ENCODE data around the gene RIC8A.

RIC8A gene

GRCh38 chr11:244376-244775 is 36.9 kb downstream of the RIC8A start:
- DNase-seq (ENCODE audit: low read depth, low spot score): no peak

DNA sequence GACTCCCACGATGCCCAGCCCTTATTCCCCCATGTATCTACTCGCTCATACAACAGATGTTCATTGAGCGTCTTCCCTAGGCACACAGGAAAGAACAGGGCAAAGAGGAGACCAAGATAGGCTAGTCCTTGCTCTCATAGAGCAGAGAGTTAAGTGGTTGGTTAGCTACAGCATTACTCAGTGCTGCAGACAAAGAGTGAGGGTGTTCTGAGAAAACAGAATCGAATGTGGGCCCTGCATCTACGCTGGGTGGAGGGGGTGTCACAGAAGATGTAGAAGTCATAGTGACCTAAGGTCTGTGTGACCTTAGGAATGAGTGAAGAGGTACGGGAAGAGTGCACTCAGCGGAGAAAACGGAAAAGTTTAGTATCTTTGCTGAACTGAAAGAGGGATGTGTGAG is 41.6 kb downstream of the RIC8A start:
- no peak for DNase-seq (ENCODE audit: low read depth, low spot score)

GRCh38 chr11:250274-250673 is 42.8 kb downstream of the RIC8A start:
- no peak for DNase-seq (ENCODE audit: low read depth, low spot score)

GRCh38 chr11:250740-251299 is 43.3 kb downstream of the RIC8A start:
- DNase-seq (ENCODE audit: low read depth, low spot score): no peak

DNA sequence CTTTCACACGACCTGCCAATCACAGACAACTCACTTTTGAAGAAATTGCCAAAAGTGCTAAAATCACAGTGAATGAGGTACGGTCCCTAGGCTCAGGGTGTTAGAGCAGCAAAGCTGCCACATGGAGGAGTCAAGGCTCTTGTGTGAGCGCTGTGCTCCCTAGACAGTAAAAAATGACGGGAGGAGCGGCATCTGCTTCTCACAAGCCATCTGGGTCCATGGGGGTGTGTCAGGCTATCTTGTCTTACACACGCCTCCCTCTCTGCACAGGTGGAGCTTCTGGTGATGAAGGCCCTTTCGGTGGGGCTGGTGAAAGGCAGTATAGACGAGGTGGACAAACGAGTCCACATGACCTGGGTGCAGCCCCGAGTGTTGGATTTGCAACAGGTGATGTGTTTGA is 44.0 kb downstream of the RIC8A start:
- DNase-seq (ENCODE audit: low read depth, low spot score): no peak

- DNase-seq (ENCODE audit: low read depth, low spot score): no peak
These were observed 45.2 kb downstream of the RIC8A start for GRCh38 chr11:252666-253065.

GRCh38 chr11:253160-253885 is 45.8 kb downstream of the RIC8A start:
- DNase-seq (ENCODE audit: low read depth, low spot score): no peak

- DNase-seq (ENCODE audit: low read depth, low spot score): no peak
These were observed 46.4 kb downstream of the RIC8A start for GRCh38 chr11:253886-254270.

DNA sequence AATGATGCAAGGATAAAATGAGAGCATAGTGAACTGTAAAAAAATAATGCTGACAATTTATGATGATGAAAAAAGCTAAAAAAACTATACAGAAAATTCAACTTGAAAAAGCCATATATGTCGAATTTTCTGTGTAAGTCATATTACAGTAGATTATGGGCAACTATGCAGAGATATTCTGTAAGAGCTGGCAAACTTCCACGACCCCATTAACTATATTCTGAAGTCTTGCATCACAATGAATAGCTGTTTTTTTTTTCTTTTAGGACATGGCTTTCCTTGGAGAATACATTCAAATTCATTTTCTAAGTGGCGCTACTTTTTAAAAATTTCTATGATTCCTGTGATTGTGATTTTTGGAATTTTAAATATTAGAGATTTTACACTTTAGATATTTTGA is 47.7 kb downstream of the RIC8A start:
- DNase-seq (ENCODE audit: low read depth, low spot score): no peak

- DNase-seq (ENCODE audit: low read depth, low spot score): no peak
These were observed 48.3 kb downstream of the RIC8A start for GRCh38 chr11:255816-256215.

GRCh38 chr11:256952-257737 is 49.6 kb downstream of the RIC8A start:
- DNase-seq (ENCODE audit: low read depth, low spot score): no peak

GRCh38 chr11:257766-258493 is 50.4 kb downstream of the RIC8A start:
- no peak for DNase-seq (ENCODE audit: low read depth, low spot score)

DNA sequence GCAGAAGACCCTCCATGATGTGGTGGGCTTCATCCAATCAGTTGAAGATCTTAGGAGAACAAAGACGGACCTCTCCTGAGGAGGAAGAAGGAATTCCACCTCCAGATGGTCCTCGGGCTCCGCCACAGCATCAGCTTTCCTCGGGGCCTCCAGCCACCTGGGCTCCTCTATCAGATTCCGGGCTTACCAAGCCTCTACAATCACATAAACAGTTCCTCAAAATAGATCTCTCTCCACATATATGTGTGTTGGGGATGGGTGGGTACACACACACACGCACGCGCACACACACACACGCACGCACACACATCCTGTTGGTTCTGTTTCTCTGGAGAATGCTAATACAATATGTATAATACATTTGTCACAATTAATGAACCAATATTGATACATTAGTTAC is 51.9 kb downstream of the RIC8A start:
- no peak for DNase-seq (ENCODE audit: low read depth, low spot score)

GRCh38 chr11:261624-262023 is 54.1 kb downstream of the RIC8A start:
- no peak for DNase-seq (ENCODE audit: low read depth, low spot score)

Data from iPS DF 19.7 (cell line).